RWPE1 (cell line): Measurements from ENCODE around the gene RGS7BP.

Experiments used
- CTCF ChIA-PET: fragments of 350-600 bp; sonication (Branson Sonifier 250); formaldehyde crosslinking; extraction: SDS; loops from one replicate; lab custom pipeline; 2021; lab: Yijun Ruan, JAX
- POLR2A ChIA-PET: fragments of 400-600 bp; formaldehyde crosslinking; extraction: SDS; loops from one replicate; lab custom pipeline; 2020; ENCODE audit warnings: antibody characterized with exemption; ENCODE audit not compliant: low non-redundant PET; lab: Yijun Ruan, JAX
- DNase-seq: peaks from one replicate; pipeline ENCODE4 v3.0.0; 2012; ENCODE audit warnings: low spot score
- H3K27ac ChIP-seq: fragments of 450-650 bp; 2 replicates; pipeline ENCODE4 v1.5.1; 2017
- TF ChIP-seq, protein P1 (sequence below): fragments of 450-650 bp; conservative IDR thresholded peaks from 2 replicates; pipeline ENCODE4 v1.5.1; 2017; ENCODE audit warnings: low read depth, mild to moderate bottlenecking

Gene RGS7BP

DNA sequence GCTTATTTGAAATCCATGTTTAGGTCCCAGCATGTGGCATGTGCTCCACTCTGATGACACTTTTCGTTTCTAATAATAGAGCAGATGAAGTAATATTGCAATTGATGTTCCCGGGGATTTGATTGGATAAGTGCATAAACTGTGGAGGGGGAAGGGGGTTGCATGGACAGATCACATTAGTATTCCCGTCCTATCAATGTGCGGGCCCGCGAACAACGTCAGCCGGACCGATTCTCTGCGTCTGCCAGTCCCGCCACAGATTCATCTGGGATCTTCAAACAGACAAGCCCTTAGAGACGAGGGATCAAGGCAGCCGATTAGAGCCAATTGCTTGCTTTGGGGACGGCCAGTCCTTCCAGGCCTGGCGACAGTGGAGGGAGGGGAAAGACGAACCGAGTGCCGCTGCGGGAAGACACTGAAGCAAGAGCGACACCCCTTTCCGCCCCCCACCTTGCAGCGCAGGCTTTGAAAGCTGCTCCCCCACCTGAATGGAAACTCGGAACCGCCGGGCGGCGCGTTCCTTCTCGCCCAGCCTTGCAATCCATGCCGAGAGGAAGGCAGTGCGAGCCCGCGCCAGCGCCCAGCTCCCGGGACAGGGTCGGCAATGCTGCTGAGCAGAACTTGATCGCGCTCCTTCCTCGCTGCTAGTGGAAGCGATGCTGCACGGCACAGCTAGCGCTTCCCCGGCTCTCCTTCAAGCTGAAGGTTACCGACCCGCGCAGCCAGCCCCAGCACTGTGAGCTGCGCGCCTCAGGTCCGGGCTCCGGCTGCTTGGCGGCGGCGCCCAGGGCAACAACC is at the start of gene RGS7BP:
TSS of gene RGS7BP (plus strand) at position 247 of the 798 bp plus-strand sequence. CDS start 610 bp downstream, outside the sequence.
- DNase-seq = peak; percentile 13
- POLR2A ChIA-PET = interaction anchor here (0.5 kb wide), 1 partner anchor 144 kb away, joined by 3 read pairs; no protein-coding TSS in a partner anchor
- H3K27ac ChIP-seq = no peak within 1 kb of the TSS
- CTCF ChIA-PET = interaction anchor here (0.6 kb wide), 2 partner anchors 13 to 68 kb away, joined by 4 read pairs; no protein-coding TSS in a partner anchor
- TF ChIP-seq, protein P1, sequence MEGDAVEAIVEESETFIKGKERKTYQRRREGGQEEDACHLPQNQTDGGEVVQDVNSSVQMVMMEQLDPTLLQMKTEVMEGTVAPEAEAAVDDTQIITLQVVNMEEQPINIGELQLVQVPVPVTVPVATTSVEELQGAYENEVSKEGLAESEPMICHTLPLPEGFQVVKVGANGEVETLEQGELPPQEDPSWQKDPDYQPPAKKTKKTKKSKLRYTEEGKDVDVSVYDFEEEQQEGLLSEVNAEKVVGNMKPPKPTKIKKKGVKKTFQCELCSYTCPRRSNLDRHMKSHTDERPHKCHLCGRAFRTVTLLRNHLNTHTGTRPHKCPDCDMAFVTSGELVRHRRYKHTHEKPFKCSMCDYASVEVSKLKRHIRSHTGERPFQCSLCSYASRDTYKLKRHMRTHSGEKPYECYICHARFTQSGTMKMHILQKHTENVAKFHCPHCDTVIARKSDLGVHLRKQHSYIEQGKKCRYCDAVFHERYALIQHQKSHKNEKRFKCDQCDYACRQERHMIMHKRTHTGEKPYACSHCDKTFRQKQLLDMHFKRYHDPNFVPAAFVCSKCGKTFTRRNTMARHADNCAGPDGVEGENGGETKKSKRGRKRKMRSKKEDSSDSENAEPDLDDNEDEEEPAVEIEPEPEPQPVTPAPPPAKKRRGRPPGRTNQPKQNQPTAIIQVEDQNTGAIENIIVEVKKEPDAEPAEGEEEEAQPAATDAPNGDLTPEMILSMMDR = no peak

DNA sequence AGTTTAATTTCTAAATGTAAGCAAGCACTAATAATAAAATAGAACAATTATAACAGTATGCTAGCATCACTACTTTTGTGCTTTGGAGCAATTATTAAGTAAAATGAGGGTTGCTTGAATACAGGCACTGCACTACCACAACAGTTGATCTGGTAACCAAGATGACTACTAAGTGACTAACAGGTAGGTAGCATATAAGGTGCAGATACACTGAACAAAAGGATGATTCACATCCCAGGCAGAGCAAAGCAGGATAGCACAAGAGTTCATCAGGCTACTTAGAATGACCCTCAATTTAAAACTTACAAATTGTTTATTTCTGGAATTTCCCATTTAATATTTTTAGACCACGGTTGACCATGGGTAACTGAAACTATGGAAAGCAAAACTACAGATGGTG is 48.0 kb upstream of the RGS7BP start:
- H3K27ac ChIP-seq = no peak overlapping the region
- TF ChIP-seq, protein P1 = no peak
- POLR2A ChIA-PET = no interaction called here
- DNase-seq = peak; percentile 20
- CTCF ChIA-PET = no interaction called here

DNA sequence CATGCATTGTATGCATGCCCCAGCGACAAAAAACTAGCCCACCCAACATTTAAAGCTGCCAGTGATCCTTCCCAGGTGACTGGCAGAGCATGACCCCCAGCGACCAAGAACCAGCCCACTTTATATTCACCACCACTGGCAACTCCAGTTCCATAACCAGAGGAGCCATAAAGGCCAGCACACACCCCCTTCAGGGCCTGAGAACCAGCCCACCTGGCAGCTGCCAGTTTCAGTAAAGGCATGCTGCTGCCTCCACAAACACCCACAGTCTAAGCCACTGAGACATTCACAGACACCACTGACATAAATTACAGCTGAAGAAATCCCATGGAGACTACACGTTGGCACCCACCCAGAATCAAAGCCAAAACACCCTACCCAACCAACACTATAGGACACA is 46.9 kb upstream of the RGS7BP start:
- ChIA-PET POLR2A (no interaction called here), CTCF (no interaction called here)
- TF ChIP-seq, protein P1 = no peak
- H3K27ac ChIP-seq = no peak overlapping the region
- no peak for DNase-seq

DNA sequence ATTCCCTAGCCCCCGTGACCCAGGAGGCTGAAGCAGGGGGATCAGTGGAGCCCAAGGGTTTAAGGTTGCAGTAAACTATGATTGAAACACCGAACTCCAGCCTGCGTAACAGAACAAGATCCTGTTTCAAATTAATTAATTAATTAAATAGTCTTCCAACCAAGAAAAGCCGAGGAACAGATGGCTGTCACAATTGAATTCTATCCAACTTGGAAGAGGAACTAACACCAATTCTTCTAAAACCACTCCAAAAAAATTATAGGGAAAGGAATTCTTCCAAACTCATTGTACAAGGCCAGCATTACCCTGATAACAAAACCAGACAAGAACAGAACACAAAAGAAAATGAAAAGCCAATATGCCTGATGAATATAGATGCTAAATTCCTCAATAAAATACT is 43.4 kb upstream of the RGS7BP start:
- DNase-seq = no peak
- H3K27ac ChIP-seq = no peak overlapping the region
- ChIA-PET CTCF (no interaction called here), POLR2A (no interaction called here)
- TF ChIP-seq, protein P1 = no peak

DNA sequence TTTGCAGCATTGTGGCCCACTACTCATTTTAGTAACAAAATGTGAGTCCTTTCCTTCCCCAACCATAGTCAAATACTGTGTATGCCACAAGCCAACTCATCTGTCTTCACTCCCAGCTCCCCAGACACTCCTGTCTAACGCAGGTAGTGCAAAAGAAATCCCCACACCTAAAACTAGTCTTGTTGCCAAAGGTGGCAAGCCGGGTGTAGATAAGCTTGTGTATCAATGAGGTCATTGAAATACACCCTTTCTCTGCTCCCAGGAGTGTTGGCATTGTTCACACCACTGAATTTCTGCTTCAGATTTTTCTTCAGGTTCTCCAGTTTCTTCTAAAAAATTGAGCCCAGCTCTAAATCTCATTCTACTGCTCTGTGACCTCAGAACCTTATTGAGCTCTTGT is 19.7 kb upstream of the RGS7BP start:
- ChIA-PET CTCF (interaction anchor here (0.6 kb wide), 1 partner anchor 825 kb away, joined by 3 read pairs; no protein-coding TSS in a partner anchor), POLR2A (no interaction called here)
- DNase-seq = no peak
- no peak overlapping the region for H3K27ac ChIP-seq
- TF ChIP-seq, protein P1 = no peak

DNA sequence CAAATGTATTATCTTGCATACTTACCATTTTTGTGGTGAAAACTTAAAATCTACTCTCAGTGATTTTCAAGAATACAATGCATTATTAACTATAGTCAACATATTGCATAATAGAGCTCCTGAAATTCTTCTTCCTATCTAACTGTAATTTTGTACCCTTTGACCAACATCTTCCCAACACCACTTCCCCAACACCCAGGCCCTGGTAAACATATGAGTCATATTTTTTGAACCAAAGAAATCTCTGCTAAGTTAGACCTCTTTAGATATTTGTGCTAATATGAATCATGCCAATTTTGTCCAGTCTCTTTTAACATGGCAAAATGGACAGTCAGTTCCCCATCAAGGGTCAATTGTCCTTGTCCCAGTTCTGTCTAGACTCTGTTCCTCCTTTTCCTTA is 18.5 kb upstream of the RGS7BP start:
- ChIA-PET POLR2A (no interaction called here), CTCF (no interaction called here)
- no peak overlapping the region for H3K27ac ChIP-seq
- TF ChIP-seq, protein P1 = no peak
- DNase-seq = no peak
